HEK293T (cell line): ENCODE results near the gene TTC12.

Experiments used
- FOXA1 ChIP-seq: fragments of 450-650 bp; IDR thresholded peaks from 2 replicates; pipeline ENCODE4 v1.6.1; 2016; ENCODE audit warnings: mild to moderate bottlenecking
- FOXM1 ChIP-seq: fragments of 450-650 bp; IDR thresholded peaks from 2 replicates; pipeline ENCODE4 v1.6.1; 2017; ENCODE audit warnings: mild to moderate bottlenecking, borderline replicate concordance
- NFRKB ChIP-seq: fragments of 450-650 bp; IDR thresholded peaks from 2 replicates; pipeline ENCODE4 v1.6.1; 2016; ENCODE audit warnings: mild to moderate bottlenecking, moderate library complexity
- PKNOX1 ChIP-seq: fragments of 450-650 bp; IDR thresholded peaks from 2 replicates; pipeline ENCODE4 v1.6.1; 2016
- SP1 ChIP-seq: fragments of 450-650 bp; IDR thresholded peaks from 2 replicates; pipeline ENCODE4 v1.6.1; 2017
- ZNF384 ChIP-seq: fragments of 450-650 bp; IDR thresholded peaks from 2 replicates; pipeline ENCODE4 v1.6.1; 2016

DNA sequence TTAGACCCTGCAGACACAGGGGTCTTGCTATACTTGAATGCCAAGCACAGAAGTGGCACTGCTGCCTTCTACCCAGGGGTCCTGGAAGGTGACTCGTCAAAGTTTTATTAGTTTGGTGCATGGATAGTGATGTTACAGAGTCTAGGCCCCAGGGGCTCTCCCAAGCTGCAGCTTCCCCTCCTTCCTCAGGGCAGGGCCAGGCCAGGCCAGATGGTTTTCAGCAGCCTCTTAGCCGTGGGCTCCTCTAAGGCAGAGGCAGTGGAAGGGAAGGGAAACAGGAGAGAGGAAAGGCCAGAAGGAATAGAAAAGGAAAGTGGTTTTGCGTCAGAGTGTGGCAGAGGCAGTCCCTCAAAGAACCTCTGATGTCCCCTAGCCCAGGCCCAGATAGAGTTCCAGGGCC is 95.1 kb downstream of the TTC12 start:
- TF ChIP-seq FOXA1 (no peak), NFRKB (no peak), SP1 (no peak), FOXM1 (no peak), ZNF384 (no peak), PKNOX1 (no peak)
